ENCODE data around the gene MYL10. TPM values are rescaled to one million over a fixed set of nuclear protein-coding genes. Genes with fewer than 3 reads are reported as not detected.

Gene MYL10
- total and polyA plus RNA-seq, 2 of the 8 experiments (the other 6 are each of a cell fraction or from before 2014, with no cell fraction given) = 0.18 TPM; not detected in 1

DNA sequence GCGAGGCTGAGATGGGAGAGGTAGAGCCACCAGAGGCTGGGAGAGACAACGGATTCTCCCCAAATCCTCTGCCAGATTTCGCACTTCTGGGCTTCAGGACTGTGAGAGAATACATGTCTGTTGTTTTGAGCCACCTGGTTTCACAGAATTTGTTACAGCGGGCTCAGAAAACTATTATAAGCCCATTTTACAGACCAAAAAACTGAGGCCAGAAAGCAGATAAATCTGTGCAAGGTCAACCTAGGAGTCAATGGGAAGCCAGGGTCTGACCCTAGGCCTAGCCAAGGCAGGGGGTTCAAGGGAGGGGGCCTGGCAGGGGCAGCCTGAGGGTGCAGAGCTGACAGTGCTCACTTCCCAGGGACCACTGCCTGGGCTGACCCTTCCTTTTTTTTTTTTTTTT, 8.7 kb downstream of the MYL10 start:
- Histone ChIP-seq H2AK5ac (ENCODE audit: low read depth, low read length) (no peak overlapping the region), H3K4me3 (ENCODE audit: extremely low read depth in 1 of 4, insufficient read depth in 2 of 4, low read depth in 3 of 4, low read length in 4 of 4) (no peak overlapping the region), H2BK15ac (ENCODE audit: low read length) (no peak overlapping the region), H3K9me3 (ENCODE audit: insufficient read depth in 2 of 2, low read depth in 1 of 2, low read length in 1 of 2) (no peaks in the 10 kb centered on the region), H3K23ac (ENCODE audit: insufficient read length) (no peak overlapping the region), H3K79me2 (ENCODE audit: control insufficient read depth in 1 of 2, insufficient read depth in 2 of 2, low read length in 2 of 2) (no peaks in the 10 kb centered on the region), H4K20me1 (replicated peaks in 1 of 2; ENCODE audit: control insufficient read depth in 1 of 2, insufficient read depth in 2 of 2, low read length in 2 of 2) (no peaks in the 10 kb centered on the region), H2AFZ (ENCODE audit: low read length) (no peak overlapping the region), H3K4ac (replicated peaks; ENCODE audit: insufficient read length, low read depth, low read length) (no peak overlapping the region), H4K5ac (ENCODE audit: insufficient read length, low read depth, low read length) (no peak overlapping the region), H2BK120ac (replicated peaks; ENCODE audit: low read depth, low read length) (no peak overlapping the region), H4K91ac (replicated peaks; ENCODE audit: insufficient read length, low read length) (no peak overlapping the region), H3K79me1 (ENCODE audit: low read depth, low read length) (no peaks in the 10 kb centered on the region), H2BK20ac (ENCODE audit: low read length) (no peak overlapping the region), H2BK5ac (ENCODE audit: low read depth, low read length) (no peak overlapping the region), H3K56ac (replicated peaks; ENCODE audit: insufficient read length, low read depth, low read length) (no peak overlapping the region), H3K9ac (replicated peaks in 1 of 4; ENCODE audit: extremely low read depth in 1 of 4, low read depth in 3 of 4, low read length in 3 of 4) (no peak overlapping the region), H3K27me3 (replicated peaks in 1 of 4; ENCODE audit: control insufficient read depth in 3 of 4, extremely low read depth in 1 of 4, insufficient read depth in 3 of 4, low read length in 3 of 4) (no peaks in the 10 kb centered on the region), H3K18ac (ENCODE audit: extremely low read depth, low read length) (no peak overlapping the region), H3K4me1 (replicated peaks in 1 of 4; ENCODE audit: control insufficient read depth in 3 of 4, insufficient read depth in 4 of 4, low read length in 3 of 4) (peaks cover 0 to 17% (median 11%) of the 10 kb centered on the region in 4 experiments; a peak in 6 of 7 replicates), H3K27ac (ENCODE audit: low read depth, low read length) (no peak overlapping the region), H4K8ac (ENCODE audit: extremely low read depth, insufficient read depth, low read length) (no peak overlapping the region), H2BK12ac (ENCODE audit: low read depth, low read length) (no peak overlapping the region), H3K23me2 (ENCODE audit: low read depth, low read length) (no peaks in the 10 kb centered on the region), H3K36me3 (ENCODE audit: control insufficient read depth in 2 of 4, insufficient read depth in 4 of 4, low read length in 3 of 4) (no peaks in the 10 kb centered on the region), H3K14ac (ENCODE audit: insufficient read length) (no peak overlapping the region), H3K4me2 (ENCODE audit: insufficient read depth in 1 of 2, low read depth in 2 of 2, low read length in 2 of 2) (no peak overlapping the region)
- TF ChIP-seq SRF (IDR thresholded peaks at IDR 0.05; ENCODE audit: low read depth, low read length) (no peak), SUZ12 (IDR thresholded peaks at IDR 0.05; ENCODE audit: low read length) (no peak), EGR1 (IDR thresholded peaks at IDR 0.05; ENCODE audit: borderline replicate concordance, low read depth, low read length) (no peak), POLR2A (IDR thresholded peaks at IDR 0.05; ENCODE audit: control extremely low read depth in 1 of 2, low read depth in 2 of 2, low read length in 2 of 2) (no peak), TAF1 (IDR thresholded peaks at IDR 0.05; ENCODE audit: low read depth, low read length) (no peak)
- WGBS, 2 experiments (ENCODE audit: extremely low coverage in 1 of 2, insufficient coverage in 1 of 2, insufficient read length in 1 of 2, insufficient replicate concordance in 2 of 2, low coverage in 1 of 2, low lambda C conversion rate in 2 of 2, missing lambda C conversion rate in 1 of 2) = 89% methylated on average over 4 of the region's 4 CpGs; no CpG with 5 or more reads in 1 of the 2 experiments
- ChIA-PET CTCF (ENCODE audit: partially characterized antibody) (interaction anchor here (0.6 to 1.8 kb wide), 2 partner anchors 58 to 650 kb away, joined by 3 to 5 read pairs; no protein-coding TSS in a partner anchor), POLR2A (ENCODE audit: partially characterized antibody) (interaction anchor here (0.6 kb wide), 2 partner anchors 14 to 53 kb away, joined by 3 read pairs; no protein-coding TSS in a partner anchor)
- no peak for DNase-seq (ENCODE audit: low read depth in 1 of 2, low spot score in 2 of 2)
- no peak for FAIRE-seq
